ENCODE data around the gene DHX35.

DHX35 gene

DNA sequence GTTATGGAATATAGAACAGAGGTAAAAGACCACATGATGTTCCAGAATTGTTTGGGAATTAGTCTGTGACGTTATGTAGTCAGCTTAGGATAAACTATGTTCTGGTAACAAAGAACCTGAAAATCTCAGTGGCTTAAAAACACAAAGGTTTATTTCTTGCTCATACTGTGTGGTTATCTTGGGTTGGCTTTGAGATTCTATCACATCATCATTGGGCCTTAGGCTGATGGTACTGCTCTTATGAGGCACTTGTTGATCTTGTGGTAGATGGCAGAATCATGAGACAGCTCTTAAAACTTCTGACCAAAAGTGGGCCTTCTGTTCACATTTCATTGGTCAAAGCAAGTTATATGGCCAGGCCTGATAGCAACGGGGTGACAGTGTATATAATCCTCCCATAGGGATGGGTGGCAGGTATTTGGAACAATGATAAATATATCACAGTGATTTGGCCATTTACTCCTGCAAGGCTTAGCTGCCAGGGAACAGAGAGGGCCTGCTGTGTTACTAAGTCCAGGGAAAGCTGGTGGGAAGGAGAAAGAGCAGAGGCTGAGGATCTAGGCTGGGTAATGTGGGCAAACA is 13.5 kb downstream of the DHX35 start:
- no peak for DNase-seq (ENCODE audit: low read depth)
- TF ChIP-seq, protein P1, sequence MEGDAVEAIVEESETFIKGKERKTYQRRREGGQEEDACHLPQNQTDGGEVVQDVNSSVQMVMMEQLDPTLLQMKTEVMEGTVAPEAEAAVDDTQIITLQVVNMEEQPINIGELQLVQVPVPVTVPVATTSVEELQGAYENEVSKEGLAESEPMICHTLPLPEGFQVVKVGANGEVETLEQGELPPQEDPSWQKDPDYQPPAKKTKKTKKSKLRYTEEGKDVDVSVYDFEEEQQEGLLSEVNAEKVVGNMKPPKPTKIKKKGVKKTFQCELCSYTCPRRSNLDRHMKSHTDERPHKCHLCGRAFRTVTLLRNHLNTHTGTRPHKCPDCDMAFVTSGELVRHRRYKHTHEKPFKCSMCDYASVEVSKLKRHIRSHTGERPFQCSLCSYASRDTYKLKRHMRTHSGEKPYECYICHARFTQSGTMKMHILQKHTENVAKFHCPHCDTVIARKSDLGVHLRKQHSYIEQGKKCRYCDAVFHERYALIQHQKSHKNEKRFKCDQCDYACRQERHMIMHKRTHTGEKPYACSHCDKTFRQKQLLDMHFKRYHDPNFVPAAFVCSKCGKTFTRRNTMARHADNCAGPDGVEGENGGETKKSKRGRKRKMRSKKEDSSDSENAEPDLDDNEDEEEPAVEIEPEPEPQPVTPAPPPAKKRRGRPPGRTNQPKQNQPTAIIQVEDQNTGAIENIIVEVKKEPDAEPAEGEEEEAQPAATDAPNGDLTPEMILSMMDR (conservative IDR thresholded peaks at IDR 0.05; ENCODE audit: low read depth, low read length) = no peak
- H3K4me3 ChIP-seq (ENCODE audit: low read length) = no peak overlapping the region

DNA sequence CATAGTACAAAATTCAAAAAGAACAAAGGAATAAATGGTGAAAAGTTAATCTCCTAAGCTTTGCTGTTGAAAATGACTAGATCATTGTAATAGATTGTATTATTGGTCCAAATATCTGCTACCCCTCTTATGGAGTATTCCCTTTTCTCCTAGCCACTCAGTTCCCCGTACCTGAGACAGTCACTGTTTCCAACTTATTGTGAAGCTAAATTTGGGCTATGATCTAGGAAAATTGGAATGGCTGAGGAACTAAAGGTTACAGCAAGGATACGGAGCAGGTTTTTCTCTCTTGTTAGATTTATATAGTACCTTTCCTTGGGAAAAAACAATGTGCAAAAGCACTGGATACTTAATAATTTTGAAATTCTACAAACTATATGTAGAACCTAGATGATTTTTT is 17.3 kb downstream of the DHX35 start:
- DNase-seq (ENCODE audit: low read depth) = no peak
- TF ChIP-seq, protein P1 (conservative IDR thresholded peaks at IDR 0.05; ENCODE audit: low read depth, low read length) = no peak

DNA sequence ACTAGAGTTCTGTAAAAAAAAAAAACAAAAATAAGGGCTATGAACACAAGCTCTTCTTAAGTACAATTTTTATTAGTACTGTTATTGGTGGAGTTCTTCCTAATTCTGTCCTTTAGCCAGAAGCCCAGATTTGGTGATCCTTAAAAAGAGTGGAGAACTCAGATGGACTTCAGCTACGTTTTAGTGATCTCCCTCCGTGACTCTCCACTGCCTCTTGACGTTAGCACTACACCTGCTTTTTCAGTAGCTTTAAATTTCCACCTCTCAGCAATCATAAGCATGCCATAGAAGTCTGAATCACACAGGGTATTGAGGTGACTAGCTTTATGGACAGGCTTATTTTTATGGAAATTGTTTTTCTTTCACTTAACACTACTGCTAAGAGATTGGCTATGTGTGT is 17.7 kb downstream of the DHX35 start:
- DNase-seq (ENCODE audit: low read depth) = no peak
- H3K4me3 ChIP-seq (ENCODE audit: low read length) = no peak overlapping the region
- TF ChIP-seq, protein P1 (conservative IDR thresholded peaks at IDR 0.05; ENCODE audit: low read depth, low read length) = no peak

More for the DNA sequence above, 17.3 kb downstream of the DHX35 start:
- no peak overlapping the region for H3K4me3 ChIP-seq (ENCODE audit: low read length)

DNA sequence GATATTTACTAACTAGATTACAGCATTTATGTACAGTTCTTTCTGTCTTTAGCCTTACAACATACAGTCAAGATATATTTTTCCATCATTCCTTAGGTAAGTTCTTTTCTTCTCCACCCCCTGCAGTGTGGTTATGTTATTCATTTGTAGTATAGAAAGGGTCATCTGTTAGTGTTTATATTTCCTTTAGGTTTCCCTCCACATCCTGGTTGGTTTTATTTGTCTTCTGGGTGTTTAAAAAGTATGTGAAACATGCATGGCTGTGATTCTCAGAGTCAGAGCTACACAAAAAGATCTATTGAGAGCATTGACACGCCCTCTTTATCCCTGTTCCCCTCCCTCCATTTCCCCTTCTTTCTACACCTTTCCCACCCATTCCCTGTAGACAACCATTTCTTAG is 20.1 kb downstream of the DHX35 start:
- H3K4me3 ChIP-seq (ENCODE audit: low read length) = no peak overlapping the region
- DNase-seq (ENCODE audit: low read depth) = no peak
- TF ChIP-seq, protein P1 (conservative IDR thresholded peaks at IDR 0.05; ENCODE audit: low read depth, low read length) = no peak

DNA sequence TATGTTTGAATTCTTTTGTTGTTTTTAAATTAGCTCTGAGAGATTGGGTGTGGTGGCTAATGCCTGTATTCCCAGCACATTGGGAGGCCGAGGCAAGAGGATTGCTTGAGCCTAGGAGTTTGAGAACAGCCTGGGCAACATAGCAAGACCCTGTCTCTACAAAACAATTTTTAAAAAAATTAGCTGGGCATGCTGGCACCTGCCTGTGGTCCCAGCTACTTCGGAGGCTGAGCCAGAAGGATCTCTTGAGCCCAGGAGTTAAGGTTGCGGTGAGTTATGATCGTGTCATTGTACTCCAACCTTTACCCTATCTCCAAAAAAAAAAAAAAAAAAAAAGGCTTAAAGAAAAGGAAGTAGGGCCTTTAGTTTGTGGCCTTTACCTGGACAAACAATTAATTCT is 22.9 kb downstream of the DHX35 start:
- DNase-seq (ENCODE audit: low read depth) = no peak
- H3K4me3 ChIP-seq (ENCODE audit: low read length) = no peak overlapping the region
- TF ChIP-seq, protein P1 (conservative IDR thresholded peaks at IDR 0.05; ENCODE audit: low read depth, low read length) = no peak

DNA sequence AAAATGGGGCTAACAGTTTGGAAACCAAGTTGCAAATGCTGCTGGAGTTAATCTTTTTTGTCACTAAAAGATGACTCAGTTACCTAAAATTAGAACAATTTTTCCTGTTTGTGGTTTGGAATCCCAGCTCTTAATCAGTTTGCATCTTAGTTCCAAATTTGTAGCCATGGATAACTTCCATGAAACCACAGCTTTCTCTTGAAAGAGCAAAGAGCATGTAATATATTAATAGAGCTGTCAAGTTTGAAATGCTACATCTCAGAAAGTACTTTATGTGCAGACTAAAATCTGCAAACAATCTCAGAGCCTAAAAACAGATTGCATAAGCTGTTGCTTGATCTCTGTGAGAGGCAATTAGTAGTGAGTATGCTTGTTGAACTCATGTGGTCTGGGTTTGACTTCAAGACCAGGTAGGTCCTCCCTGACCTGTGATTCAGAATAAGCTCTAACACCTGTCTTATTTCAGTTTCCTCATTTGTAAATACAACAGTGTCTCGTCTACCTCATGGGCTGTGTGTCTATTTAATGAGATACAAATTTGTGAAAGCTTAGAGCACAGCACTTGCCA is 23.5 kb downstream of the DHX35 start:
- TF ChIP-seq, protein P1 (conservative IDR thresholded peaks at IDR 0.05; ENCODE audit: low read depth, low read length) = no peak
- H3K4me3 ChIP-seq (ENCODE audit: low read length) = no peak overlapping the region
- peak; percentile 82 for DNase-seq (ENCODE audit: low read depth)

DNA sequence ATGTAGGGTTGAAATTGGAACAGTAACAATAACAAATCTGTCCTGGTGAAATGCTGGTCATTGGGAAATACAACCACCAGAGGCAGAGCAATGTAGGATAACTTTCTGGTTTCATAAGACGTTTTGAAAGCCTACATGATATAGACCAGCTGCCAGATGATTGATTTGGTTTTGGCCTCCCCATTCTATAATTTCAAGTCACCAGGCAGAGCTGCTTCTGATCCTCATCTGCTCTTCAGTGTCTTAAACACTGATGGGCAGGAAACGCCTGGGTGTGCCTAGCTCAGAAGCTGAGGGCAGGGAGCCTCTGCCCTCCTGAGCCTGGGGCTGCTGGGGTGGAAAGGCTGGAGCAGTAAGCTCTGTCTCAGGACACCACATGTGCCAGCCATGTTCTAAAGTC is 24.5 kb downstream of the DHX35 start:
- no peak for DNase-seq (ENCODE audit: low read depth)
- H3K4me3 ChIP-seq (ENCODE audit: low read length) = no peak overlapping the region
- TF ChIP-seq, protein P1 (conservative IDR thresholded peaks at IDR 0.05; ENCODE audit: low read depth, low read length) = no peak
